Fibroblast of lung (primary cell): ENCODE measurements around the gene HOXA9.

Experiments used
- EZH2 ChIP-seq: IDR thresholded peaks from 2 replicates; pipeline ENCODE4 v1.5.1; 2012; ENCODE audit warnings: low read length, control low read depth, mild to moderate bottlenecking; ENCODE audit errors: missing control alignments
- TF ChIP-seq, protein P1 (sequence below), 2 donors: IDR thresholded peaks in 1 of 2; conservative IDR thresholded peaks in 1 of 2; 1 replicate in 1 of 2; 2 replicates in 1 of 2; pipeline ENCODE4 v1.5.1; 2011 to 2012; ENCODE audit warnings: low read length in 2 of 2, control low read depth in 1 of 2, inconsistent platforms in 1 of 2, low read depth in 1 of 2, mild to moderate bottlenecking in 1 of 2

DNA sequence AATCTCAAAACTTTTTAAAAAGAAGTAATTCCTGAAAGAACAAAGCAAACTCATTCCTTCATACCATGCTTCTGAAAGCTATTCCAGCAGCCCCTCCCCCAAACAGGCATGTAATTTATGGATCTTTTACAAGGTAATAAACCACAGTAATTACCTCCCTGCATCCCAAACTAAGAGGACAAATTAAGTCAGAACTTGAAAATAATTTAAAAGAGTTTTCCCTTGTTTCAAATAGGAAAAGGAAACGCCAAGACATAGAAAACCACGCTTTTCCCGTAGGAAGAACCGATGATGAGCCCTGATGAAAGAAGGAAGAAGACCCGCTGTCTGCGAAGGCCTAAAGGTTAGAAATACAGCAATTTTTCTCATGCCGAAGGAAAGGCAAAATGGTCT, 43.7 kb downstream of the HOXA9 start:
- TF ChIP-seq, protein P1, sequence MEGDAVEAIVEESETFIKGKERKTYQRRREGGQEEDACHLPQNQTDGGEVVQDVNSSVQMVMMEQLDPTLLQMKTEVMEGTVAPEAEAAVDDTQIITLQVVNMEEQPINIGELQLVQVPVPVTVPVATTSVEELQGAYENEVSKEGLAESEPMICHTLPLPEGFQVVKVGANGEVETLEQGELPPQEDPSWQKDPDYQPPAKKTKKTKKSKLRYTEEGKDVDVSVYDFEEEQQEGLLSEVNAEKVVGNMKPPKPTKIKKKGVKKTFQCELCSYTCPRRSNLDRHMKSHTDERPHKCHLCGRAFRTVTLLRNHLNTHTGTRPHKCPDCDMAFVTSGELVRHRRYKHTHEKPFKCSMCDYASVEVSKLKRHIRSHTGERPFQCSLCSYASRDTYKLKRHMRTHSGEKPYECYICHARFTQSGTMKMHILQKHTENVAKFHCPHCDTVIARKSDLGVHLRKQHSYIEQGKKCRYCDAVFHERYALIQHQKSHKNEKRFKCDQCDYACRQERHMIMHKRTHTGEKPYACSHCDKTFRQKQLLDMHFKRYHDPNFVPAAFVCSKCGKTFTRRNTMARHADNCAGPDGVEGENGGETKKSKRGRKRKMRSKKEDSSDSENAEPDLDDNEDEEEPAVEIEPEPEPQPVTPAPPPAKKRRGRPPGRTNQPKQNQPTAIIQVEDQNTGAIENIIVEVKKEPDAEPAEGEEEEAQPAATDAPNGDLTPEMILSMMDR (conservative IDR thresholded peaks at IDR 0.05 in 1 of 2, IDR thresholded peaks at IDR 0.05 in 1 of 2; ENCODE audit: low read depth in 1 of 2, low read length in 2 of 2): no peak
- TF ChIP-seq EZH2: no peak
